Hematopoietic multipotent progenitor cell treated with erythropoietin and hydrocortisone succinate and interleukin-3 and kit ligand, for 17 days (in vitro differentiated cells): ENCODE data around the gene TMSB10.
"Not testable (repeated sequence)": the region's sequence is repeated elsewhere in the genome, so short reads cannot be mapped to it uniquely, and the experiment has no call there.

ENCODE experiments used
- DNase-seq: peaks from one replicate; pipeline ENCODE4 v3.0.0-alpha.2; 2015; ENCODE audit warnings: low spot score

The TMSB10 gene

DNA sequence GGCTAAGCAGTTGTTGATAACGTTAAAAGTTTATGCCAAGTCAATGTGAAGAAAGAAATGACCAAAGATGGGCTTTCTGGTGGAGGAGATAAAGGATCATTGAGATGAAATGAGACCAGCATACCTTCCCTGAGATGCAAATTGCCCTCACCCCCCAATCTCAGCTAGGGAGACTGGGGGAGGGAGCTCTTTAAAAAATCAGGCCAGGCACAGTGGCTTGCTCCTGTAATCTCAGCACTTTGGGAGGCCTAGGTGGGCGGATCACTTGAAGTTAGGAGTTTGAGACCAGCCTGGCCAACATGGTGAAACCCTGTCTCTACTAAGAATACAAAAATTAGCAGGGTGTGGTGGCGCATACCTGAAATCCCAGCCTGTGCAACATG, 34.6 kb downstream of the TMSB10 start:
- no peak for DNase-seq

DNA sequence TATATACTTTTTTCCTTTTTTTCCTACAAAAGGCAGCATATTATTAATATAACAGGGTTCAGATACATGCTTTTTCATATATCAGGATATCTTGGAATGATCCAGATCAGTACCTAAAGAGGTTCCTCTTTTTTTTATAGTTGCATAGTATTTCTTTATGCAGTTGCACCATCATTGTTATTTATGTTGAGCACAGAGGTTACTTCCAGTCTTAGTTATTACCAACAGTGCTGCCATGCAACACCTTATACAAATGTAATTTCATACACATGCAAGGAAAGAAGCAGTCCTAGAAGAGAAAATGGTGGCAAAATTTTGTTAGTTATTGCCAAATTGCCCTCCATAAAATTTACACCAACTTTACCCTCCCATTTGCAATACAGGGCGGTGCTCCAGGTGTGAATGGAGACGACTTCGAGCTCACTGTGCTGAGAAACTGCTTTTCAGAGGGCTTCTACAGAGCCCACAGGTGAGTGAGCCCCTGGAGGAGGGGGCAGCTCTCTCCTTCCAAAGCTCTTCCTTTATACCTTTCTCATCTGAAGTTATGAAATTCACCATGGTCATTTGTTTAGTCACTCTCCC, 35.5 kb downstream of the TMSB10 start:
- no peak for DNase-seq

DNA sequence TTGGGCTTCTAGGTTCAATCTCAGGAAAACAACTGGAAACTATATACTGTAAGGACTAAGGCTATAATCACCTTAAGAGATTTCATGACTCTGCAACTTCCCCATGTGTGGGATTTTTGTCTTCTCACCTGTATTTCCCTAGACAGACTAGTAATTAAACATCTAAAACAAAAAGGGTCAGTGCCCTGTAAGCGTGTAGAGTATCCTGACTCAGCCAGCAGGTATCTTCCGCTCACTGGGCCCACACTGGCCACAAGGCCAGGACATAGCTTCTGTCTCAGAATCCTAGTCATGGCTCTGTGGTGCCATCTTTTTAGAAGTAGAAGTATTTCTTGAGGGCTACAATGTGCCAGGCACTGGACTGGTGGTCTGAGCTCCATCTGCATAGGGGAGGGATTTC, 36.7 kb downstream of the TMSB10 start:
- no peak for DNase-seq

DNA sequence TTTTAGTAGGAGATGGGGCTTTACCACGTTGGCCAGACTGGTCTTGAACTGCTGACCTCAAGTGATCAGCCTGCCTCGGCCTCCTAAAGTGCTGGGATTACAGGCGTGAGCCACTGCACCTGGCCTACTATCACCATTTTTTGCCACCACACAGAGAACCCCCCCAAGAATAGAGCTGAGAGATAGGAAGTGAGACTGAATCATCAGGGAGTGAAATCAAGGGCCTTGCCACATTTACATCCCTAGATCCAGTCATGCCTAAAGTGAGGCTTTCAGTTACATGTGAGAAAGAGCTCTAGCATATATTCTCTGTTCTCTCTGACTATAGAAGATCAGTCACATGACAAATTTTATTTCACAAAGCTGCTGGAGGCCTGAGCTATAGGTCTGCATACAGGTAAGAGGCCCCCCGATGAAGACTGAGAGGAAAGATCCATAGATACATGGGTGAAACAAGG, 37.5 kb downstream of the TMSB10 start:
- no peak for DNase-seq

DNA sequence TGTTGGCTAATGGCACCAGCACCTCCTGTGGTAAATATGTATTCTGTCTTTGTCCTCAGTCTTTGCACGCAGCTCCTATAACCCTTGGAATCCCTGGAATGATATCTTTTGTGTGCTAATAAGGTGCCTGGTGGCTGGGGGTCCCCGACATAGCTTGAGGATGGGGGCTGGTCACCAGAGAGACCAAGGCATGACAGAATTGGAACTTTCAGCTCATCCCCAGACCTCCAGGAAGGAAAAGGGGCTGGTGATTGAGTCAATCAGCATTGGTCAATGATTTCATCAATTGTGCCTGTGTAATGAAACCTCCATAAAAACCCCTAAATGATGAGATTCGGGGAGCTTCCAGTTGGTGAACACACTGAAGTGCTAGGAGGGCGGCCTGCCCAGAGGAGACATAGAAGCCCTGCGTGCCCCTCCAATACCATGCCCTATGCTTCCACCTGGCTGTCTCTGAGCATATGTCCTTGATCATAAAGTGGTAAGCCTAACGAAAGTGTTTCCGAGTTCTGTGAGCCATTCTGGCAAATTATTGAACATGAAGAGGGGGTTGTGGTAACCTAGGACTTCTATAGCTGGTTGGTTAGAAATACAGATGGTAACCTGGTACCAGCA, 38.9 kb downstream of the TMSB10 start:
- no peak for DNase-seq

DNA sequence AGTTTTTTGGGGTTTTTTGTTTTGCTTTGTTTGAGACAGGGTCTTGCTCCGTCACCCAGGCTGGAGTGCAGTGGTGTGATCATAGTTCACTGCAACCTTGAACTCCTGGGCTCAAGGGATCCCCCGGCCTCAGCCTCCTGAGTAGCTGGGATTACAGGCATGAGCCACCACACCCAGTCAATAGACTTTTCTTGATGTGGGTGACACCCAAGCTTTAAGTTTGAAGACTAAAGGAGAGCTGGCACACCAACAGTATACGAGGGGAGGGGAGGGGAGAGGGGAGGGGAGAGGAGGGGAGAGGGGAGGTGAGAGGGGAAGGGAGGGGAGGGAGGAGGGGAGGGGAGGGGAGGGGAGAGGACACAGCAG, 40.4 kb downstream of the TMSB10 start:
- DNase-seq: not testable (repeated sequence)

DNA sequence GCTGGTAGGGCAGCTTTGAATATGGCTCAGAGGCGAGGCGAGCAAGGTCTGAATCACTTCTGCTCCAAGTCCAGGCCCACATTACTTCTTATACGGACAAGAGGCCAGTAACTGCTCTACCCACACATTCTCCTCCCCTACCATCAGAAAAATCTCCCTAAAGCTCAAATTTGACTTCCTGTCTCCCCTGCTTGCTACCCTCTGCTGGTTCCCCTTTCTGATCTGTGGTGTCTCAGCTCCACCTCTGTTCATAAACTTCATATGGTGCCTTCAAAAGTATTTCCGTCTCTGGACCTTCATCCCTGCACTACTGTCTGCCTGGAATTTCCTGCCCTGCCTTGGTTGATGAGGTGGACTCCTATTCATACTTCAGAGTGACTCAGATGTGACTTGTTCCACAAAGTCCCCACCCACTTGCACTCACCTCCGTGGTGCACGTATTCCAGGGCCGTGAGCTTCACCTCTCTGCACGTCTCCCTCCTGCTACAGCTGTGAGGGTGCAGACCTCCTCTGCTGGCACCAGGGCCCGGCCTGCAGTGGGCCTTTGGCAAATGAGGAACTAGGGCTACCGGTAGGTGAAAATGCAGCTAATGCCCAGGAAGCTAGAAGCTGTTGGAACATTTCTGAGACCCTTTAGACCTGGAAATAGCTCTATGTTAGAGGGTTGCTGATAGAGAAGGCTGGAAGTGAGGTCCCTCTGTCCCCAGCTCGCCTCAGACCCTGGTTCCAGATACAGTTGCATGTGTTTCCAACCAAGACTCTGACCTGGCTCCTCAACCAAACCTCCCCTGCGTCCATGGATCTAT, 41.0 kb downstream of the TMSB10 start:
- no peak for DNase-seq

DNA sequence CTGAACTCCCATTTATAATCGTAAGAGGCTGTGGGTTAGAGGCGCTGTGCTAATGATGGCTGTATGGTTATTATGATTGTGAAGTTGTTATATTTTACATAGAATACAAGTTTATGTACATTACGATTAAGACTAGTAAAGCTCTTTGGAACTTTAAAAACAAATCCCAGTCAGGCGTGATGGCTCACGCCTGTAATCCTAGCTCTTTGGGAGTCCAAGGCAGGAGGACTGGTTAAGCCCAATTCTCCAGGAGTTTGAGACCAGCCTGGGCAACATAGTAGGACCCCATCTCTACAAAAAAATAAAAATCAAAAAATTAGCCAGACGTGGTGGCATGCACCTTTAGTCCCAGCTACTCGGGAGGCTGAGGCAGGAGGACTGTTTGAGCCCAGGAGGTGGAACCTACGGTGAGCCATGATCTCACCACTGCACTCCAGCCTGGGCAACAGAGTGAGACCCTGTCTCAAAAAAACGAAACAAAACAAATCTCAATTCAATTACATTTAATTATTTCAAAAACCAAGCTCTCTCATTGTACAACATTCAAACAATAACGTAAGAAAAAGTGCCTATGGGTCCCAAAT, 41.6 kb downstream of the TMSB10 start:
- DNase-seq: no peak

DNA sequence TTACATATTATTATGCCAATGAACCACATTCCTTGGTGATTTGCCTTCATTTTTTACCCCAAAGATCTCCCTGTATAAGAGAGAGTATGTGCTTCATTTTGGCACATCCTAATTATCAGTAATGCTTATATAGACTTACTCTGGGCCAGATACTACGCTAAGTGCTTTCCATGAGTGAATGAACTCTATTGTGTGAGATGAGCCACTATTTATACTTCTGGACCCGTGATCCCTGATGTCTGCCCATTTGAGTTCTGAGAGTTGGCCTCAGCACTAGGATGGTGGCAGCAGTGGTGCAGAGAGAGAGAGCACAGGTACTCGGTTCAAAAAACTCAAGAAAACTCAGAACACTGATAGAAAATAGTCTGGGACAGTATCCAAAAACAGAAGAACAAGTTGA, 48.1 kb downstream of the TMSB10 start:
- no peak for DNase-seq

DNA sequence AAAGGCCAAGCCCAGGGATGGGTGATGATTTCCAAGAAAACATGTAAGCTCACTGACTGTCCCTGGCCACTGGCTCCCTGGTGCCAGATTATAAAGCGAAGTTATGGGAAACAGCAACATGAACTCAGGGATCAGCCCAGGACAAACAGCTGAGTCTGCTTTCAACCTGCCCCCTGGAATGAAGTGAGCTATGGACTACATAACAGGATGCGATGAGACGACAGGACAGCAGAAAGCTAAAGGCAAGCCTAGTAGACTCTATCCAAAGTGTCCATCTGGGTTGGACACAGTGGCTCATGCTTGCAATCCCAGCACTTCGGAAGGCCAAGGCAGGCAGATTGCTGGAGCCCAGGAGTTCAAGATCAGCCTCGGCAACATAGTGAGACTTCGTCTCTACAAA, 48.9 kb downstream of the TMSB10 start:
- DNase-seq: no peak
